ENCODE data around the gene CCDC69.

DNA sequence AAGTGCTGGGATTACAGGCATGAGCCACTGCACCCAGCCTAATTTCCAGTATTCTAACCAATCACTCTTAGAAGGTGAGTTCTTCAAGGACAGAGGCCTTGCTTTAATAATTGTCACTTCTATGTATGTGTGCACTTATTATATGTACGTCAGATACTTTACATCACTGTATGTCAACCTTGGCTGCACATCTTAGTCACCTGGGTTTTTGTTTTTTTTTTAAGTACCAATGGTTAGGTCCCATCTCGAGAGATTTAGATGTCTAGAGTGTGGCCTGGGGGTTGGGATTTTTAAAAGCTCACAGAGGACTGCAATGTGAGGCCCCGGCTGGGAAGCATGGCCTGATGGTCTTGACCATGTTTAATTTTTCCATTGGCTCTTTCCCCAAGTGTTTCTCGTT, 19.2 kb upstream of the CCDC69 start:
- no peak for TF ChIP-seq CTCF (IDR thresholded peaks at IDR 0.05; ENCODE audit: insufficient read depth, low read length, poor library complexity, severe bottlenecking)
- TF ChIP-seq EZH2phosphoT487 (conservative IDR thresholded peaks at IDR 0.05; ENCODE audit: low read length), result no peak
